ENCODE measurements around the gene COL1A1.

The COL1A1 gene

GRCh38 chr17:50200457-50201275 lies 765 bp downstream of the COL1A1 start:
- DNase-seq (ENCODE audit: low read depth), result peak; percentile 93
- peak overlapping the region; percentile 100 for H3K4me3 ChIP-seq (ENCODE audit: low read depth, low read length)
- in situ Hi-C loops (cut with HindIII; ENCODE audit: low sequenced_read_pairs), result loop anchor here (5.0 kb wide), 1 partner anchor 67 kb away; no protein-coding TSS in a partner anchor
- TF ChIP-seq CTCF (IDR thresholded peaks at IDR 0.05; ENCODE audit: low read depth, low read length, missing control alignments), result peak; percentile 92

DNA sequence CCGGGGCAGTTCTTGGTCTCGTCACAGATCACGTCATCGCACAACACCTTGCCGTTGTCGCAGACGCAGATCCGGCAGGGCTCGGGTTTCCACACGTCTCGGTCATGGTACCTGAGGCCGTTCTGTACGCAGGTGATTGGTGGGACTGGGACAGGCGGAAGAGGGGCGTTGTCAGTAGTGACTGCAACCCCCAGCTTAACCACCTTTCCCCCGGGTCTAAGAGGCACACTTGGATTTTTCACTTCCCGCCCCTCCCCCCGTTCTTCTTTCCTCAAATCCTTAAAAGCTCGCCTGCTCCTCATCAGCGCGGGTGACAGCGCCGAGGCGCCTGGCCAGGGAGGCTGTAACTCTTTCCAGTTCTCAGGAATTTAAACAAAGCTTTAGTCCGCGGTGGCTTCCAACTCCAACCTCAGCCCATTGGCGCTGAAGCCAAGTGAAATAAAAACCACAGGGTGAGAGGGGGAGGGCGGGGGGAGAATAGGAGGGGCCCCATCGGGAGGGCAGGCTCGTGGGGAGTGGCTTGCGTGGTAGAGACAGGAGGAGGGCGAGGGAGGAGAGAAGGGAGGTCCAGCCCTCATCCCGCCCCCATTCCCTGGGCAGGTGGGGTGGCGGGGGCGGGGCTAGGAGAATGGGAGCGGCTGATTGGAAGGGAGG lies 1.5 kb downstream of the COL1A1 start:
- H3K4me3 ChIP-seq (ENCODE audit: low read depth, low read length), result peak overlapping the region; percentile 100
- in situ Hi-C loops (cut with HindIII; ENCODE audit: low sequenced_read_pairs), result loop anchor here (5.0 kb wide), 1 partner anchor 67 kb away; no protein-coding TSS in a partner anchor
- DNase-seq (ENCODE audit: low read depth), result peak; percentile 98
- TF ChIP-seq CTCF (IDR thresholded peaks at IDR 0.05; ENCODE audit: low read depth, low read length, missing control alignments), result no peak

GRCh38 chr17:50199211-50199802 lies 2.1 kb downstream of the COL1A1 start:
- H3K4me3 ChIP-seq (ENCODE audit: low read depth, low read length), result peak overlapping the region; percentile 100
- DNase-seq (ENCODE audit: low read depth), result no peak
- no peak for TF ChIP-seq CTCF (IDR thresholded peaks at IDR 0.05; ENCODE audit: low read depth, low read length, missing control alignments)
- in situ Hi-C loops (cut with HindIII; ENCODE audit: low sequenced_read_pairs), result no loop called here

- DNase-seq (ENCODE audit: low read depth), result no peak
- TF ChIP-seq CTCF (IDR thresholded peaks at IDR 0.05; ENCODE audit: low read depth, low read length, missing control alignments), result peak; percentile 74
- in situ Hi-C loops (cut with HindIII; ENCODE audit: low sequenced_read_pairs), result no loop called here
- H3K4me3 ChIP-seq (ENCODE audit: low read depth, low read length), result peak overlapping the region; percentile 100
Observed at GRCh38 chr17:50198026-50198669, 3.3 kb downstream of the COL1A1 start.

- H3K4me3 ChIP-seq (ENCODE audit: low read depth, low read length), result peak overlapping the region; percentile 100
Observed at GRCh38 chr17:50196826-50197225, 4.6 kb downstream of the COL1A1 start.

More at GRCh38 chr17:50196826-50197225, 4.6 kb downstream of the COL1A1 start:
- no peak for TF ChIP-seq CTCF (IDR thresholded peaks at IDR 0.05; ENCODE audit: low read depth, low read length, missing control alignments)
- in situ Hi-C loops (cut with HindIII; ENCODE audit: low sequenced_read_pairs), result no loop called here
- no peak for DNase-seq (ENCODE audit: low read depth)
